Duodenal mucosa (tissue), 2 donors: ENCODE results near the gene LSAMP.

Experiments used
- H3K27ac ChIP-seq: one replicate; pipeline ENCODE4 v1.7.0; 2013; ENCODE audit warnings: low read depth, low read length
- H3K27me3 ChIP-seq, 2 donors: one replicate each; pipeline ENCODE4 v1.7.0; 2013; ENCODE audit warnings: low read length in 2 of 2, control low read depth in 1 of 2; ENCODE audit not compliant: insufficient read depth in 2 of 2, control insufficient read depth in 1 of 2
- H3K36me3 ChIP-seq, 2 donors: one replicate each; pipeline ENCODE4 v1.7.0; 2013; ENCODE audit warnings: low read length in 2 of 2, control low read depth in 1 of 2; ENCODE audit not compliant: insufficient read depth in 2 of 2, control insufficient read depth in 1 of 2
- H3K4me1 ChIP-seq, 2 donors: one replicate each; pipeline ENCODE4 v1.7.0; 2013; ENCODE audit warnings: low read length in 2 of 2, control low read depth in 1 of 2; ENCODE audit not compliant: insufficient read depth in 2 of 2, control insufficient read depth in 1 of 2
- H3K4me3 ChIP-seq, 2 donors: one replicate each; pipeline ENCODE4 v1.7.0; 2013; ENCODE audit warnings: low read length in 2 of 2, low read depth in 1 of 2
- H3K9ac ChIP-seq, 2 donors: one replicate each; pipeline ENCODE4 v1.7.0; 2013; ENCODE audit warnings: low read length in 2 of 2, low read depth in 1 of 2
- H3K9me3 ChIP-seq, 2 donors: one replicate each; pipeline ENCODE4 v1.7.0; 2013; ENCODE audit warnings: low read length in 2 of 2, control low read depth in 1 of 2; ENCODE audit not compliant: control insufficient read depth in 1 of 2

The LSAMP gene

DNA sequence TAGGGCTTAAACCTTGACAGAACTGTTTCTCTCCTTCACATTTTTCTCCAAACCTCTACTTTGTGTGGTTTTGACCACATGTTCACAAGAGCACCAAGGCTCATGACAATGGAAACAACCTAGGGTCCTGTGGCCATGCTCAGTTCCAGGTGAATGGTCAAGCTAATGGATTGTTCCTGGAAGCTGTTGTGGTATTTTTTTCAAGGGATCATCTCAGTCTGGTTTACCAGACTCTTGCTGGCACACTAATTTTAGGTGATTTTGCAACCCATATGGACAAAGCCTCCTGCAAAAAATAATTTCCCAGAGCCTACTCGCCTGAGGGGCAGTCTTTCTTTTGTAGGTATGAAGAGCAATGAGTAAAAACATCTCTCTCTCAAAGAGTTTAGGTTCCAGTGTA lies 67.2 kb downstream of the LSAMP start:
- Histone ChIP-seq H3K27me3 (no peaks in the 10 kb centered on the region), H3K36me3 (no peaks in the 10 kb centered on the region), H3K9me3 (no peaks in the 10 kb centered on the region), H3K27ac (no peak overlapping the region), H3K4me3 (no peak overlapping the region), H3K9ac (no peak overlapping the region), H3K4me1 (no peaks in the 10 kb centered on the region)

DNA sequence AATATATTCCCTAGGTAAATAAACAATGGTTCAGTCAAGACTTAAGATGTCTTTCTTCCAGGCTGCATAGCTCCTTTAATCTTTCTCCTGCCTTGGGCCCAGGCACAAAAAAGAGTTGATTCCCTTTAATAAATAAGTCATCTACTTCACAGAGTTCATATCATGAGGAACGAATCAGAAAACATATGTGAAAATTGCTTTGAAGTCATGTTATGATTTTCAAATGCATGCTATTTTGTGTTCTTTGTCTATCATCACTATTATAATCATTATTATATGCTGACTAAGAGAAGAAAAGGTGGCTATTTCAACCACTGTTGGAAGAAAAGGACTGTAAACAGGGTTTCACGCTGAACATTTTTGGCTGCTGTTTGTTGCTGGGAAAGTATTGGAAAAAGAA lies 70.4 kb downstream of the LSAMP start:
- Histone ChIP-seq H3K27me3 (no peaks in the 10 kb centered on the region), H3K9ac (no peak overlapping the region), H3K4me3 (no peak overlapping the region), H3K36me3 (no peaks in the 10 kb centered on the region), H3K9me3 (no peaks in the 10 kb centered on the region), H3K4me1 (no peaks in the 10 kb centered on the region), H3K27ac (no peak overlapping the region)

DNA sequence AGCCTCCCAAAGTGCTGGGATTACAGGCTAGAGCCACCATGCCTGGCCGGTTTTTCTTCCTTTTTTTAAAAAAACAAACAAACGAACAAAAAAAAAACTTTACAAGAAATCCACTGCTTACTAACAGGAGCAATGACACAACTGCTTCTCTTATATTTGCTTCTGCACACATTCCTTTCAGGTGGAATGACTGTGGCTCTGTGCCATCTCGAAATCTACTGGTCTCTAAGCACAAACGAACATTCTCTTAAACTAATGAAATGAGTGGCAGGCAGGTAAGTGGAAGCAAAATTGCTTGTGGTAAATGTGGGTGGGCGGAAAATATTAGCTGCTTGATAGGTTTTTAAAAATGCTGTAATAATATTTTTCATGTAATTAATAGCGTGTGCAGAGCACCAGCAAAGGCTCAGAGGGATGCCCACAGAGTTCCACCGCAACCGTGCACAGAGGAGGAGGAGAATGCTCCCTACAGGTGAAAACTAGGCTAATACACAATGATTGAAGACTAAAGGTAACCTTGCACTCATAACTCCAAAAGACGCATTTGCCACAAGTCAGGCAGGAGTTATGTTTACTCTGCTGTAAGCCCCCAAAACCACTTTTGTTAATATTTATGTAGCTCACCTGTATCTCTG lies 77.4 kb downstream of the LSAMP start:
- Histone ChIP-seq H3K9me3 (no peaks in the 10 kb centered on the region), H3K9ac (no peak overlapping the region), H3K4me3 (no peak overlapping the region), H3K27me3 (no peaks in the 10 kb centered on the region), H3K4me1 (no peaks in the 10 kb centered on the region), H3K27ac (no peak overlapping the region), H3K36me3 (no peaks in the 10 kb centered on the region)

DNA sequence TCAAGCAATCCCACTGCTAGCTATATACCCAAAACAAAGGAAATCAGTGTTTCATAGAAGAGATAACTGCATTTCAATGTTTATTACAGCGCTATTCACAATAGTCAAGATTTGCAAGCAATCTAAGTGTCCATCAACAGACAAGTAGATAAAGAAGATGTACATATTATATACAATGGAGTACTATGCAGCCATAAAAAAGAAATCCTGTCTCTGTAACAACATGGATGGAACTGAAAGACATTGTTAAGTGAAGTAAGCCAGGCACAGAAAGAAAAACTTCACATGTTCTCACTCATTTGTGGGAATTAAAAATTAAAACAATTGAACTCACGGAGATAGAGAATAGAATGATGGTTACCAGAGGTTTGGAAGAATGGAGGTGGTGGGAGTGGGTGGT lies 89.2 kb downstream of the LSAMP start:
- Histone ChIP-seq H3K4me3 (no peak overlapping the region), H3K27ac (no peak overlapping the region), H3K9me3 (peaks cover 0 to 5% of the 10 kb centered on the region in 2 donors), H3K36me3 (no peaks in the 10 kb centered on the region), H3K9ac (no peak overlapping the region), H3K27me3 (no peaks in the 10 kb centered on the region), H3K4me1 (no peaks in the 10 kb centered on the region)

DNA sequence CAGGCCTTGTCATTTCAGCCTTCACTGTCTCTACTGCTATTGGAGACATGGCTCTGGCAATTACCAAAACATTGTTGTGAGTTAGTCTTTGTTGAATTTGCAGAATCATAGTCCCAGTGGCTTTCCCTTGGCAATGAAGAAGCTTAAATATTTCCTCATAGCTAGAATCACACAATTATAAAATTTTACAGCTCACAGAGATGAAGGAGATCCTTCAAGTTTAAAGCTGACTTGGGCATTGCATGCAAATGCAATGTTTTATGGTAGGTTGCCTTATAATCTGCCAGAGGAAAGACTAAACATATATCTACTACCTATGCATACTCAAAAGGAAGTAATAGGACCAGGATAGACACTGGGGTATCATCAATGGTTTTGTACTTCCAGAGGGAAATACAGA lies 90.9 kb downstream of the LSAMP start:
- H3K4me3 ChIP-seq: no peak overlapping the region
- H3K27ac ChIP-seq: no peak overlapping the region
- H3K27me3 ChIP-seq: no peaks in the 10 kb centered on the region
- peaks cover 0 to 5% of the 10 kb centered on the region in 2 donors for H3K9me3 ChIP-seq
- no peaks in the 10 kb centered on the region for H3K4me1 ChIP-seq
- H3K9ac ChIP-seq: no peak overlapping the region
- H3K36me3 ChIP-seq: no peaks in the 10 kb centered on the region

DNA sequence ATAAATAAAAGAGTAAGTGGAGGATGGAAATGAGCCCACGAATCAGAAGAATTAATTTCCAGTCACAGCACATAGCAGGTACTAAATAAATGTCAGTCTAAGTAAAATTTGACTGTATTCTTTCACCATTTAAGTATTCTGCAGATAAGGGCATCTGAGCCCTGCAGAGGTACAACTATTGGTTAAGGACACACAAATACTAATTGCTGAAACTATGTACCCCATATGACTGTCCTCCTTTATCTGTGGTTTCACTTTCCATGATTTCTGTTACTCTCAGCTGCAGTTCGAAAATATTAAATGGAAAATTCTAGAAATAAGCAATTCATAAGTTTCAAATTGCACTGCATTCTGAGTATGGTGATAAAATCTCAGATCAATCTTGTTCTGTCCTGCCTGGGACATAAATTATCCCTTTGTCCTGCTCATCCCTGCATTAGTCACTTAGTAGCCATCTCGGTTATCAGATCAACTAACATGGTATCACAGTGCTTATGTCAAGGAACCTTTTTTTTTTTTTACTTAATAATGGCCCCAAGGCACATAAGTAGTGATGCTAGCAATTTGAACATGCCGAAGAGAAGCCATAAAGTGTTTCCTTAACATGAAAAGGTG lies 95.1 kb downstream of the LSAMP start:
- Histone ChIP-seq H3K9ac (no peak overlapping the region), H3K4me1 (no peaks in the 10 kb centered on the region), H3K27me3 (no peaks in the 10 kb centered on the region), H3K4me3 (no peak overlapping the region), H3K27ac (no peak overlapping the region), H3K36me3 (no peaks in the 10 kb centered on the region), H3K9me3 (no peaks in the 10 kb centered on the region)

DNA sequence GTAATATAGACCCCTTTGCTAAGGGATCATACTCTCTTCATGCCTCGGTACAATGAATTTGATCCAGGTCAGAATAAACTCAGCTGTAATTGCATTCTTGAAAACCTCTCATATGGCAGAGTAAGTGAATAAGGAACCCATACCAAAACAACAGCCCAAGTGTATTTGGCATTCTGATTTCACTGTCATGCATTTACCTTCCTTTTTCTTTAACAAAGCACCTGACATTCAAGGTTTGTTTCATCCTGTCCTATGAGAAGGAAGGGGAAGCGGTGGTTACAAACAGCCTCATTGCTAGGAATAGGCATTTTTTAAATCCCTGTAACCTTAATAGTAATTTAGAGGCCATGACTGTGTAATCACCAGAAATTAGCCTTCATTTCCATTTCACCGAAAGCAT lies 97.1 kb downstream of the LSAMP start:
- no peaks in the 10 kb centered on the region for H3K27me3 ChIP-seq
- H3K4me3 ChIP-seq: no peak overlapping the region
- no peaks in the 10 kb centered on the region for H3K9me3 ChIP-seq
- H3K4me1 ChIP-seq: no peaks in the 10 kb centered on the region
- H3K27ac ChIP-seq: no peak overlapping the region
- no peak overlapping the region for H3K9ac ChIP-seq
- no peaks in the 10 kb centered on the region for H3K36me3 ChIP-seq

DNA sequence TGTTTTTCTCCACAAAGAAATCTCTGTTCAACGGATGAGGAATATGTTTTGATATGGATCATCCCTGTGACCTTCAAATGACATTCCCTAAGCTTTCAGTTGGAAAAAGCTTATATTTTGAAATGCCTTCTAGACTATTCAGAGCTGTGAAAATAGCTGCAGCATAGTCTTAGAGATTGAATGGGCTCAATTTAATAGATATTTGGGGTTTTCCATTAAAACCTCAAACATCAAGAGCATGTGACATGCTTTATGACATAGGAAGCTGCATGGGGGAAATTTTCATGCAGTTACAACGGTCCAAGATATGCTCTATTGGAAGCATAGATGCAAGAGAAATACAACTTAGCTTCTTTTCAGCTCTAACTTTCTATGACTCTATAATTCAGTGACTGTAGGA lies 102.8 kb downstream of the LSAMP start:
- H3K9me3 ChIP-seq: no peaks in the 10 kb centered on the region
- no peak overlapping the region for H3K4me3 ChIP-seq

DNA sequence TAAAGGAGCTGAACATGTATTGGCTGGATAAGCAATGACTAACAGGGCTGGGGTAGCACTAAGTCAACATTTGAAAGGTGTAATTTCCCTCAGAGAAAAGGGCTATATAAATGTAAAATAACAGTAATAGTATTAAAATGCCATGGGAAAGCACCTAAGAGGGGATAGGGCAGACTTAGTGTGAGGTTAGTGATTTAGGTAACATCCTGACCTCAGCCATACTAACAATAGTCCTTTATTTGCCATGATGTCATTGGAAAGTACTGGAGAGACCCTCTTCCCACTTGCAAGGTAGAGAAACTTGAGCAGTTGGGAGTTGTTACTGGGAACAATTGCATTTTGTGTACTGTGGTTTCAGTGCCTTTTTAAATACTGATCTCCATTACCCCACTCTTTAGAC lies 103.4 kb downstream of the LSAMP start:
- no peaks in the 10 kb centered on the region for H3K4me1 ChIP-seq
- H3K9ac ChIP-seq: no peak overlapping the region
- H3K9me3 ChIP-seq: no peaks in the 10 kb centered on the region
- no peak overlapping the region for H3K4me3 ChIP-seq
- no peak overlapping the region for H3K27ac ChIP-seq
- H3K27me3 ChIP-seq: no peaks in the 10 kb centered on the region
- no peaks in the 10 kb centered on the region for H3K36me3 ChIP-seq

More for the DNA sequence above, 102.8 kb downstream of the LSAMP start:
- H3K9ac ChIP-seq: no peak overlapping the region
- no peaks in the 10 kb centered on the region for H3K27me3 ChIP-seq
- no peaks in the 10 kb centered on the region for H3K4me1 ChIP-seq
- no peak overlapping the region for H3K27ac ChIP-seq
- H3K36me3 ChIP-seq: no peaks in the 10 kb centered on the region

DNA sequence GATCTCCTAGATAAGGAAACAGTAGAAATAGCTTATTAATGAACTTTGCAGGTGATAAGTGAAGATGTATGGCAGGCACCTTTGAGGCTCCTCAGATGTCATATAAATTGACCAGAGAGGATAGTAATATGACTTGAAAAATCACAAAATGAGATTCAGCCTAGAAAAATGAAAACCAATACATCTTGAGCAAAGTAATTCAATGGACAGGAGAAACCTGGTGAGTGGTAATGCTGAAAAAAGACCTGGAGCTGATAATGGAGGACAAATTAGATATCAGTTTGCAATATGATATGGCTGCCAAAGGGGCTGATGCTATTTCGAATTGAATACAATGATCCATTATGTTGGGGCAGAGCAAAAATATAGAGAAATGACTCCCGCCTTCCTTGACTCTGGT lies 103.9 kb downstream of the LSAMP start:
- H3K9ac ChIP-seq: no peak overlapping the region
- no peaks in the 10 kb centered on the region for H3K4me1 ChIP-seq
- no peaks in the 10 kb centered on the region for H3K36me3 ChIP-seq
- H3K27me3 ChIP-seq: no peaks in the 10 kb centered on the region
- H3K4me3 ChIP-seq: no peak overlapping the region
- H3K9me3 ChIP-seq: no peaks in the 10 kb centered on the region
- H3K27ac ChIP-seq: no peak overlapping the region
